Measurements from ENCODE around the gene DOK3.

DNA sequence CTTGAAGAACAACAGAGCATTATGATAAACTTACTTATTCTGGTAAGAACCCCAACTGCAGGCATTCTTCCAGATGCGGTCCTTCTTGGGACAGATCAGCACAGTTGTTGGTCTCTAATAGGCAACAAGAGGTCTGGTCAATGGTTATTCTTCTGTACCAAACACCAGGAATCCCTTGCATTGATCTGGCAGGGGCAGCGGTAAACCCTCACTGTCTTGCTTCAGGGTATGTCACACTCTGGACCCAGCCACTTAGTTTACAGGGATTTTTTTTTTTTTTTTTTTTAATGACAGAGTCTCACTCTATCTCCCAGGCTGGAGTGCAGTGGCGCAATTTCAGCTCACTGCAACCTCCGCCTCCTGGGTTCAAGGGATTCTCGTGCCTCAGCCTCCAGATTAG, 46.0 kb upstream of the DOK3 start:
- TF ChIP-seq, protein P1, sequence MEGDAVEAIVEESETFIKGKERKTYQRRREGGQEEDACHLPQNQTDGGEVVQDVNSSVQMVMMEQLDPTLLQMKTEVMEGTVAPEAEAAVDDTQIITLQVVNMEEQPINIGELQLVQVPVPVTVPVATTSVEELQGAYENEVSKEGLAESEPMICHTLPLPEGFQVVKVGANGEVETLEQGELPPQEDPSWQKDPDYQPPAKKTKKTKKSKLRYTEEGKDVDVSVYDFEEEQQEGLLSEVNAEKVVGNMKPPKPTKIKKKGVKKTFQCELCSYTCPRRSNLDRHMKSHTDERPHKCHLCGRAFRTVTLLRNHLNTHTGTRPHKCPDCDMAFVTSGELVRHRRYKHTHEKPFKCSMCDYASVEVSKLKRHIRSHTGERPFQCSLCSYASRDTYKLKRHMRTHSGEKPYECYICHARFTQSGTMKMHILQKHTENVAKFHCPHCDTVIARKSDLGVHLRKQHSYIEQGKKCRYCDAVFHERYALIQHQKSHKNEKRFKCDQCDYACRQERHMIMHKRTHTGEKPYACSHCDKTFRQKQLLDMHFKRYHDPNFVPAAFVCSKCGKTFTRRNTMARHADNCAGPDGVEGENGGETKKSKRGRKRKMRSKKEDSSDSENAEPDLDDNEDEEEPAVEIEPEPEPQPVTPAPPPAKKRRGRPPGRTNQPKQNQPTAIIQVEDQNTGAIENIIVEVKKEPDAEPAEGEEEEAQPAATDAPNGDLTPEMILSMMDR (IDR thresholded peaks at IDR 0.05; ENCODE audit: poor library complexity, severe bottlenecking) = no peak
- TF ChIP-seq POLR2AphosphoS5 (IDR thresholded peaks at IDR 0.05) = no peak
- TF ChIP-seq, protein P2, sequence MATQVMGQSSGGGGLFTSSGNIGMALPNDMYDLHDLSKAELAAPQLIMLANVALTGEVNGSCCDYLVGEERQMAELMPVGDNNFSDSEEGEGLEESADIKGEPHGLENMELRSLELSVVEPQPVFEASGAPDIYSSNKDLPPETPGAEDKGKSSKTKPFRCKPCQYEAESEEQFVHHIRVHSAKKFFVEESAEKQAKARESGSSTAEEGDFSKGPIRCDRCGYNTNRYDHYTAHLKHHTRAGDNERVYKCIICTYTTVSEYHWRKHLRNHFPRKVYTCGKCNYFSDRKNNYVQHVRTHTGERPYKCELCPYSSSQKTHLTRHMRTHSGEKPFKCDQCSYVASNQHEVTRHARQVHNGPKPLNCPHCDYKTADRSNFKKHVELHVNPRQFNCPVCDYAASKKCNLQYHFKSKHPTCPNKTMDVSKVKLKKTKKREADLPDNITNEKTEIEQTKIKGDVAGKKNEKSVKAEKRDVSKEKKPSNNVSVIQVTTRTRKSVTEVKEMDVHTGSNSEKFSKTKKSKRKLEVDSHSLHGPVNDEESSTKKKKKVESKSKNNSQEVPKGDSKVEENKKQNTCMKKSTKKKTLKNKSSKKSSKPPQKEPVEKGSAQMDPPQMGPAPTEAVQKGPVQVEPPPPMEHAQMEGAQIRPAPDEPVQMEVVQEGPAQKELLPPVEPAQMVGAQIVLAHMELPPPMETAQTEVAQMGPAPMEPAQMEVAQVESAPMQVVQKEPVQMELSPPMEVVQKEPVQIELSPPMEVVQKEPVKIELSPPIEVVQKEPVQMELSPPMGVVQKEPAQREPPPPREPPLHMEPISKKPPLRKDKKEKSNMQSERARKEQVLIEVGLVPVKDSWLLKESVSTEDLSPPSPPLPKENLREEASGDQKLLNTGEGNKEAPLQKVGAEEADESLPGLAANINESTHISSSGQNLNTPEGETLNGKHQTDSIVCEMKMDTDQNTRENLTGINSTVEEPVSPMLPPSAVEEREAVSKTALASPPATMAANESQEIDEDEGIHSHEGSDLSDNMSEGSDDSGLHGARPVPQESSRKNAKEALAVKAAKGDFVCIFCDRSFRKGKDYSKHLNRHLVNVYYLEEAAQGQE (IDR thresholded peaks at IDR 0.05; ENCODE audit: borderline replicate concordance) = no peak
- no peak for TF ChIP-seq TAF1 (IDR thresholded peaks at IDR 0.05; ENCODE audit: low read depth)
- no peak for TF ChIP-seq RAD21 (conservative IDR thresholded peaks at IDR 0.05)

Measured in neural cell (in vitro differentiated cells).